Fibroblast of lung (primary cell): ENCODE results near the gene STPG4. TPM values are rescaled to one million over a fixed set of nuclear protein-coding genes. Genes with fewer than 3 reads are reported as not detected.
A peak's percentile ranks its signal among the peaks of the same experiment; 100 is the strongest.

Source experiments
- DNase-seq, 2 donors: peaks; one replicate each; pipeline versions ENCODE4 v3.0.0 to v3.0.0-alpha.2; 2010; ENCODE audit warnings: low read depth in 2 of 2
- H2AFZ ChIP-seq: 2 replicates; pipeline ENCODE4 v1.5.1; 2012; ENCODE audit warnings: low read length, control low read depth, inconsistent platforms
- H3K27ac ChIP-seq: 2 replicates; pipeline ENCODE4 v1.5.1; 2011; ENCODE audit warnings: low read length, control low read depth; ENCODE audit not compliant: insufficient read depth
- H3K27me3 ChIP-seq: 2 replicates; pipeline ENCODE4 v1.5.1; 2011; ENCODE audit warnings: mild to moderate bottlenecking, low read length; ENCODE audit not compliant: control insufficient read depth, insufficient read depth
- H3K36me3 ChIP-seq: 2 replicates; pipeline ENCODE4 v1.5.1; 2011; ENCODE audit warnings: low read length; ENCODE audit not compliant: control insufficient read depth, insufficient read depth
- H3K4me1 ChIP-seq: 2 replicates; pipeline ENCODE4 v1.5.1; 2011; ENCODE audit warnings: low read length; ENCODE audit not compliant: control insufficient read depth, insufficient read depth; ENCODE audit errors: extremely low read depth
- H3K4me2 ChIP-seq: 2 replicates; pipeline ENCODE4 v1.5.1; 2011; ENCODE audit warnings: low read length, control low read depth; ENCODE audit not compliant: insufficient read depth; ENCODE audit errors: extremely low read depth
- H3K4me3 ChIP-seq, 4 experiments: fragments of 200-600 bp in 1 of 4; sonication (generic) in 1 of 4; replicated peaks in 1 of 4; 2 replicates each; pipeline ENCODE4 v1.5.1; 2011 to 2016; ENCODE audit warnings: low read length in 4 of 4, low read depth in 3 of 4, mild to moderate bottlenecking in 3 of 4, control low read depth in 2 of 4, inconsistent platforms in 1 of 4, mixed read lengths in 1 of 4; ENCODE audit not compliant: insufficient read depth in 1 of 4; ENCODE audit errors: control extremely low read depth in 1 of 4
- H3K79me2 ChIP-seq: 2 replicates; pipeline ENCODE4 v1.5.1; 2012; ENCODE audit warnings: mild to moderate bottlenecking, low read length, inconsistent platforms; ENCODE audit not compliant: control insufficient read depth, insufficient read depth
- H3K9ac ChIP-seq: 2 replicates; pipeline ENCODE4 v1.5.1; 2011; ENCODE audit warnings: mild to moderate bottlenecking, low read length, control low read depth; ENCODE audit not compliant: insufficient read depth
- H3K9me3 ChIP-seq: 2 replicates; pipeline ENCODE4 v1.5.1; 2012; ENCODE audit warnings: low read depth, low read length; ENCODE audit not compliant: control insufficient read depth, insufficient read depth
- H4K20me1 ChIP-seq: 2 replicates; pipeline ENCODE4 v1.5.1; 2011; ENCODE audit warnings: low read length; ENCODE audit not compliant: control insufficient read depth, insufficient read depth; ENCODE audit errors: extremely low read depth
- EZH2 ChIP-seq: IDR thresholded peaks from 2 replicates; pipeline ENCODE4 v1.5.1; 2012; ENCODE audit warnings: low read length, control low read depth, mild to moderate bottlenecking; ENCODE audit errors: missing control alignments
- polyA plus RNA-seq, 2 donors: library from polyadenylated mRNA; depleted of rRNA in 1 of 2; stranded (reverse) in 1 of 2; unstranded in 1 of 2; fragments of >200 nt; gene quantifications; 2 replicates each; pipeline ENCODE4 v1.2.1, GENCODE V29; 2011 to 2012; ENCODE audit warnings: missing spikeins in 1 of 2
- total RNA-seq: library from RNA; depleted of rRNA; stranded (reverse); fragments of >200 nt; gene quantifications from 2 replicates; pipeline ENCODE4 v1.2.1, GENCODE V29; 2014
- TF ChIP-seq, protein P1 (sequence below), 2 donors: IDR thresholded peaks in 1 of 2; conservative IDR thresholded peaks in 1 of 2; 1 replicate in 1 of 2; 2 replicates in 1 of 2; pipeline ENCODE4 v1.5.1; 2011 to 2012; ENCODE audit warnings: low read length in 2 of 2, control low read depth in 1 of 2, inconsistent platforms in 1 of 2, low read depth in 1 of 2, mild to moderate bottlenecking in 1 of 2

The STPG4 gene
- total and polyA plus RNA-seq, 2 donors (not counting 1 experiment from before 2014, with no cell fraction given) = 0.33 TPM; not detected in 1

GRCh38 chr2:47150175-47150574 lies 4.9 kb downstream of the STPG4 start:
- no peak overlapping the region for H3K27ac ChIP-seq
- H3K4me3 ChIP-seq = no peak overlapping the region
- peaks cover 22% of the 10 kb centered on the region for H3K36me3 ChIP-seq
- no peaks in the 10 kb centered on the region for H4K20me1 ChIP-seq
- H2AFZ ChIP-seq = no peak overlapping the region
- H3K4me2 ChIP-seq = no peak overlapping the region
- H3K79me2 ChIP-seq = no peaks in the 10 kb centered on the region
- TF ChIP-seq, protein P1, sequence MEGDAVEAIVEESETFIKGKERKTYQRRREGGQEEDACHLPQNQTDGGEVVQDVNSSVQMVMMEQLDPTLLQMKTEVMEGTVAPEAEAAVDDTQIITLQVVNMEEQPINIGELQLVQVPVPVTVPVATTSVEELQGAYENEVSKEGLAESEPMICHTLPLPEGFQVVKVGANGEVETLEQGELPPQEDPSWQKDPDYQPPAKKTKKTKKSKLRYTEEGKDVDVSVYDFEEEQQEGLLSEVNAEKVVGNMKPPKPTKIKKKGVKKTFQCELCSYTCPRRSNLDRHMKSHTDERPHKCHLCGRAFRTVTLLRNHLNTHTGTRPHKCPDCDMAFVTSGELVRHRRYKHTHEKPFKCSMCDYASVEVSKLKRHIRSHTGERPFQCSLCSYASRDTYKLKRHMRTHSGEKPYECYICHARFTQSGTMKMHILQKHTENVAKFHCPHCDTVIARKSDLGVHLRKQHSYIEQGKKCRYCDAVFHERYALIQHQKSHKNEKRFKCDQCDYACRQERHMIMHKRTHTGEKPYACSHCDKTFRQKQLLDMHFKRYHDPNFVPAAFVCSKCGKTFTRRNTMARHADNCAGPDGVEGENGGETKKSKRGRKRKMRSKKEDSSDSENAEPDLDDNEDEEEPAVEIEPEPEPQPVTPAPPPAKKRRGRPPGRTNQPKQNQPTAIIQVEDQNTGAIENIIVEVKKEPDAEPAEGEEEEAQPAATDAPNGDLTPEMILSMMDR (conservative IDR thresholded peaks at IDR 0.05 in 1 of 2, IDR thresholded peaks at IDR 0.05 in 1 of 2; ENCODE audit: low read depth in 1 of 2, low read length in 2 of 2) = no peak
- TF ChIP-seq EZH2 = no peak
- H3K27me3 ChIP-seq = no peaks in the 10 kb centered on the region
- no peaks in the 10 kb centered on the region for H3K9me3 ChIP-seq
- DNase-seq = no peak
- no peak overlapping the region for H3K9ac ChIP-seq
- no peaks in the 10 kb centered on the region for H3K4me1 ChIP-seq

- no peak overlapping the region for H2AFZ ChIP-seq
- H3K9ac ChIP-seq = no peak overlapping the region
- no peak for DNase-seq
- H4K20me1 ChIP-seq = no peaks in the 10 kb centered on the region
- no peaks in the 10 kb centered on the region for H3K79me2 ChIP-seq
- TF ChIP-seq, protein P1 (conservative IDR thresholded peaks at IDR 0.05 in 1 of 2, IDR thresholded peaks at IDR 0.05 in 1 of 2; ENCODE audit: low read depth in 1 of 2, low read length in 2 of 2) = no peak
- no peak for TF ChIP-seq EZH2
- no peaks in the 10 kb centered on the region for H3K9me3 ChIP-seq
- H3K4me3 ChIP-seq = no peak overlapping the region
- H3K36me3 ChIP-seq = peaks cover 18% of the 10 kb centered on the region
- no peaks in the 10 kb centered on the region for H3K4me1 ChIP-seq
- no peak overlapping the region for H3K4me2 ChIP-seq
- H3K27me3 ChIP-seq = no peaks in the 10 kb centered on the region
- H3K27ac ChIP-seq = no peak overlapping the region
These were observed 8.1 kb downstream of the STPG4 start for GRCh38 chr2:47147021-47147420.

DNA sequence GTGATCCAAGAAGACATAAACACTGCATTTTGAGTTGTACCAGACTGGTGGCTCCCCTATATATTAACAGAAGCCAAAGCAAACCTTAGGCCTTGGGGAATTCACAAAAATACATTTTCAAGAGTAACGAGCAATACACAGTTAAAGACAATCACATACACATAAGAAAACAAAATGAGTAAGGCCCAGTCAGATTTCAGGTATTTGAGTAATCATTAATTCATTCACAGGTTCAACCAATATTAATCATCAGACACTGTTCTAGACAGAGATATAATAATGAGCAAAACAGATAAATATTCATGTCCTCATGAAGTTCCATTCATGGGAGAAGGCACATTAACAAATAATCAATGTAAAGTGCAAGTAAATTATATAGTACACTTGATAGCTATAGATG lies 9.6 kb downstream of the STPG4 start:
- no peaks in the 10 kb centered on the region for H4K20me1 ChIP-seq
- H3K9me3 ChIP-seq = no peaks in the 10 kb centered on the region
- no peak overlapping the region for H2AFZ ChIP-seq
- H3K4me3 ChIP-seq = no peak overlapping the region
- TF ChIP-seq EZH2 = no peak
- TF ChIP-seq, protein P1 (conservative IDR thresholded peaks at IDR 0.05 in 1 of 2, IDR thresholded peaks at IDR 0.05 in 1 of 2; ENCODE audit: low read depth in 1 of 2, low read length in 2 of 2) = no peak
- no peak overlapping the region for H3K9ac ChIP-seq
- DNase-seq = peak in 1 of 2 donors; percentile 17
- H3K36me3 ChIP-seq = peaks cover 14% of the 10 kb centered on the region
- no peak overlapping the region for H3K27ac ChIP-seq
- no peaks in the 10 kb centered on the region for H3K4me1 ChIP-seq
- H3K79me2 ChIP-seq = no peaks in the 10 kb centered on the region
- no peak overlapping the region for H3K4me2 ChIP-seq
- H3K27me3 ChIP-seq = no peaks in the 10 kb centered on the region
